HG02763 (cell line): ENCODE data around the gene CEMIP2.

ENCODE experiments used
- ATAC-seq: cut with Tn5 transposase; IDR thresholded peaks from one replicate; pipeline ENCODE4 v1.9.1; 2021; ENCODE audit warnings: mild to moderate bottlenecking, moderate library complexity; ENCODE audit not compliant: unreplicated experiment

CEMIP2 gene

DNA sequence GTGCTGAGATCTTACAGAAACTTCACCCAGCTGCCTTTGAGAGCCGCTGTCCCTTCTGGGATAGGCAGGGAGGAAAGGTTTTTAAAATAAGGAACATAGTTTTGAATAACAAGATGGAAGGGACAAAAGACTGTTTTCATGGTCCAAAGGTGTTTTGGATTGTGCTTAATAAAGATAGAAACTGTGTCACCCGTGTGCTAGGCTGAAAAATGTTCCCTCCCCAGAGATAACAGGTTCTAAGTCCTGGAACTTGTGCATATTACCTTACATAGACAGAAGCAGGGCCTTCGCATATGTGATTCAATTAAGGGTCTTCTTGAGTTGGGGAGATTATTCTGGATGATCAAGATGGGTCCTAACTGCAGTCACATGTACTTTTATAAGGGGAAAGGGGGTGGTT, 1.9 kb upstream of the CEMIP2 start:
- ATAC-seq: no peak

DNA sequence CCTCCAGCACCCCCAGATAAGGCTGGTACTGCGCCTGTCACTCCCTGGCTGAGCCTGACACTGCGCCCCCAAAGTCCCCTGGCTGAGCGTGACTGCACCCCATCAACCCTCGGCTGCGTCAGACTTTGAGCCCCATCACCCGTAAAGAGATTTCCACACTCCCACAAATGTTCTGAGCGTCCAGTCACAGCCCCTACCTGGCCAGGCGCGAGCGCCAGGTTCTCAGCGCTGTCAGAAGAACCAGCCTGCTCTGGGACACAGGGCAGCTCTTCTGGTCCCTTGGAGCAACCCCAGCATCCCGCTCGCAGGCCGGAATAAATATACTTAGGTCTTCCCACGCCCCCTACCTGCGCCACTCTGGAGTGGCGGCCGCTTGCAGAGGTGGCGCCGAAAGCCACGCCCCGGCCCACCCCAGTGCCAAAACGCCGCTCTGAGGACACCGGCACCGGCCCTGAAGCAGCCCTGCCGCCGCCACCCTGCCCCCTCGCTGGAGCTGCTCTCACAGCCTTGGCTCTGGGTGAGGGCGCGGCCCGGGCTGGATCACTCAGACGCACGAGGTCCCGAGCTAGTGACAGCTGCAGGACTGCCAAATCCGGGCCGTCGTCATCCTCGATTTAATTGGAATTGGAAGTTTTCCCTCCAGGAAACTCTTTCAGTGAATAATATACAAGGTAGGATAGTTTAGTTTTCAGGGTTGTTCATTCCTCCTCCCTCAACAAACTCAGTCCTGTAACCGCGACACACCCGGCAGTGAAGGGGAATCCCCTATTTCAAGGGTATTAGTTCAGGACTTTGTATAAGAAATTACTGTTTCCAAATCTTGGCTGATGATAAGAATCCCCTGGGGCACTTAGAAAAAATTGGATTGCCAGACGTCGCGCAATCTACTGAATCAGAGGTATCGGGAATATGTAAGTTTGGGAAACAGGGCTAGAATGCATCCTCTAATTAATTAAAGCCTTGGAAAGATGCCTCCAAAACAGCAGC, 1.2 kb upstream of the CEMIP2 start:
- ATAC-seq: peak; percentile 40

DNA sequence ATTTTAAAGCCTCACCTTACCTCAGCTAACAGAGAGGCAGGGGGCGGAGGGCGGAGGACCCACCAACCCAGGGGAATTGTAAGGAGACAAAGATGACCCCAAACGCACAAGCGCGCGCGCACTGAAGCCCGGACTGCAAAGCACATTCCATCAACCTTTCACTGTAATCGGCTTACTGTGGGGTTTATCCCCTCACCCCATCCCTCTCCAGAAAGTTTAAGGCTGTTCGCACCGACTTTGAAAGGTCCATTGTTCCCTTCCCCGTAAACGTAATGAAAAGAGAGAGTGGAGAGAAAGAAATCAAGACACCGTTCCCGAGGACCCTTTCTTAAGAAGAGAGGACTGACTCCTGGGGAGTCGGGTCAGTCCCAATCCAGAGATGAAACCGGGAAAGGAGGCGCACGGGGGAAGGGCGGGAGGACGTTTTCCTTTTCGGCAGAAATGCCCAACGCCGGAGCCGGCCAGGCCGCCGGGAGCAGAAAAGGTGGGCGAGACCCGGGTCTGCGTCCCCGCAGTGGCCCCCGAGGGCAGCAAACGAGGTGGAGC, 464 bp downstream of the CEMIP2 start:
- no peak for ATAC-seq

DNA sequence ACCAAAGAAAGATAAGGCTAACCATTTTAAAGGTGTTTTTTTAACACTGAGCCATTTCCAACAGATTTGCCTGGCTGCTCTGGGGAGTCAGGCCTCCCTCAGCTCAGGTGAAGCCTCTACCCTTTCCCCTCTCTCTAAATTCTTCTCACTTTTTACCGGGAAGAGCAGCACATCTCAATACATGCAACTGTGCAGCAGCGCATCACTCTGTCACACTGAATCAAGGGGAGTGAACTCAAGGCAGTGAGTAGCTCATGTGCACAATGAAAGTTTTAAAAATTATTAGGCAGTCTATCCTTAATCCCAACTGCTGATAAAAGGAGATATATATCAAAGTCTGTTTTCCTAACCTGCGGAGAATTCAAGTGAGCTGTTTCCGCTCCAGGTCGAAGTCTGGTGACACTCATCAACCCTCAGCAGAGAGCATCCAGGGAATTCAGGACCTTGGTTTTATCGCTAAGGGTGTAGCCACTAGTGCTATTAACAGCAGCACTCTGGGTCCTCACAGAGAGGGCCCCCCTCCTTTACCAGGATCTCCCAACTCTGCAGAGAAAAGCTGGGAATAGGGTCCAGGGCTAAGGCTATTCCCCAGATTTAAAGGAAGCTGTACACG, 1.0 kb downstream of the CEMIP2 start:
- ATAC-seq: no peak

DNA sequence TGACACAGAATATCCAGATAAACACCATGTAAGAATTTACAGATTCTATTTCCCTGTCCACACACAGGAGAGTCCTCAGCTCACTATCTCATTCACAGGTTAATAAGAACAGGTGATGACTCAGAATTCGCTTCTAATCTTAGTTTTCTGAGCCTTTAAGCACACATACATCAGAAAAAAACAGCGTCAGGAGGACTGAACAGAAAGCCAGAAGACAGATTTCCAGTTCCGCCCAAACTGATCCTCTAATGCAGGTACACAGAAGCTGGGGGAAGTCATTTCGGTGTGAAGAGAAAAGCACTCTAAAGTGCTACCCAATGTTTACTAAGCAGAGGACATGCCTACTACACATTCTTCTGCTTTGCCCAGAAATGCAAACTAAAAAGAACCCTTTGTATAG, 1.6 kb downstream of the CEMIP2 start:
- ATAC-seq: no peak

DNA sequence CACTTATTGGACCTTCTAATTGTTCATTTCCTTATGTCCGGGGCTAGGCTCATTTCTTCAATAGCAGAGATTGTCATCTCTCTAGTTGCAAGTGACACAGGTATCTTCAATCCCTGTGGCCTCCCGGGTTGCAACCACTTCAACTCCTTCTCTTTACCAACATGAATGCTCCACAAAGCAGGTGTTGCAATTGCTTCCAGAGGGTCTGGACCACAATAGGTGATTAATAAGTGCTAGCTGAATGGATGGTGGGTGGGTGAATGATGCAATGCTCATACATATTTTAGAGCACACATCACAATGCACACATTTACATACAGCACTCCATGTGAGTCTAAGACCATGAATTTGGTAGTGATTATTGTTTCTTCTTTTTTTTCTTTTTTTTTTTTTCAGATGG, 2.6 kb downstream of the CEMIP2 start:
- no peak for ATAC-seq

DNA sequence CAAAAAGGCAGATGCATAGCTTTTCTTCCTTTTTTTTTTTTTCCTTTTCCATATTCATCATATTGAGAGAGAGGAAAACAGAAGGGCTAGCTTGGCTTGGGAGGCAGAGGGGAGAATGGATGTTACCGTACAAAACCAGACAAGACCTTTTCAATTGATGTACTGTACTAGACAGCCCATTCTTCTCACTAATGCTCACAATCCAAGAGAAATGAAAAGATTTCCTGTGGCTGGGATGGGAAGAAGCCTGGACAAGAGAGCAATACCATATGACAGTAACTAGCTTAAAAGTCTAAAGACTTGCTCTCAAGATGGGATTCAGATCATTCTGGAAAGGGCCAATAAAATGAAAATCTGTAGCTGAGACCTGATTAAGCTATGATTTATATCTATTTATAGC, 3.4 kb downstream of the CEMIP2 start:
- no peak for ATAC-seq

DNA sequence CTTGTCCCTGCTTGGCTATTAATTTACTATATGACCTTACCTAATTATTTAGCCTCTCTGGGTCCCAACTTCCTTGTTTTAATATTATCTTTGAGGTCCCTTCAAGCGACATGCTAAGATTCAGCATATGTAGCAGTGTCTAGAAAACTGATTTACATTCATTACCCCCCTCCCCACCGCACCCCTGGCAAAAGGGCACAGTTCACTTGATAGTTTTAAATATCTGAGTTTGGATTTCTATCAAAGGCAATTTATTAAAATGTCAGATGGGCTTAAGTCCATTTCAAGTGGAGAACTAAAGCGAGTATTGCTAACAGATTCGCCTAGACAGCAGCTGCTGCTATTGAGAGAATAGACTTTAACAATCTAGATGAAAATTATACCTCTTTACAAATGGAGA, 3.9 kb downstream of the CEMIP2 start:
- ATAC-seq: no peak

DNA sequence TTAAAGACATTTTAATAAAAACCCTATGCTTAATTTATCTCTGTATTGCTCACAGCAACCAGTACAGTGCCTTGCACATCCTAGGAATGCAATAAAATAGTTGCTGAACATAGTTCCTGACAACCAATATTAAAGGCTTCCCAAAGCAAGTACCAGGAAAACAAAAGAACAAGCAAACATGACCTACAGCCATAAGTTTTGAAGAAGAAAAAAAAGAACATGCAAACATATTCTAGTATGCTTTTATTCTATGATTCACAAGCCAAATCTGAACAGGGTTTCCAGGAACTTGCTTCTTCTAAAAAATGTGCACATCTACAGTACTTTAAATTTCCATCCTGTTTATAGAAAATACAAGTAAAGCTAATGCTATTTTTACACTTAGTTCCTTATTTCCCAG, 4.5 kb downstream of the CEMIP2 start:
- no peak for ATAC-seq

DNA sequence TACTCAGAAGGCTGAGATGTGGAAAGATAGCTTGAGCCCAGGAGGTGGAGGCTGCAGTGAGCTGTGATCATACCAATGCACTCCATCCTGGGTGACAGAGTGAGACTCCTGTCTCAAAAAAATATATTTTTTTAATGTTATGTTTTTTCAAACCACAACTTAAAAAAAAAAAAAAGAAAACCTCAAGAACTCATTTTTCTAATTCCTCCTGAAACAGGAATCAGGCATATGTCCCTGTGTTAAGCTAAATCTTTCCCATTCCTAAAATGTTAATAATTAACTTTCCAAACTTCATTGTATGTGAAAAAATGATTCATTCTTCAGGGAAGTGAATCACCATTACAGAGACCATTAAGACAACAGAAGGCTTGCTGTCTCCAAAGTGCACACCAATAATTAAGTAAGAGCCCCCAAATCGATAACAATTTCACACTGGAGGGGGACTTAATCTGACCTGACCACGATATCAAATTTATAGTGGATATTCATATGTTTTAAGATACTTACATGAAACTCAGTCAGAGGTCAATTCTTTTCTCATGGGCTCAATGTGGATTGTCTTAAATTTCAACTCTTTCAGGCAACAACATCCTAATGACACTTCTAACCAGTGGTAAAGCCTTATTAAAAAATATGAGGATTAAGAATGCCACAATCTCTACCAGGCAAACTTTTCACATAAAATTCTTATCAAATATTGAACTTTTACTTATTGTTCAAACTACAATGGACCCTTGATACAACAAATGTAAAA, 5.2 kb downstream of the CEMIP2 start:
- no peak for ATAC-seq

DNA sequence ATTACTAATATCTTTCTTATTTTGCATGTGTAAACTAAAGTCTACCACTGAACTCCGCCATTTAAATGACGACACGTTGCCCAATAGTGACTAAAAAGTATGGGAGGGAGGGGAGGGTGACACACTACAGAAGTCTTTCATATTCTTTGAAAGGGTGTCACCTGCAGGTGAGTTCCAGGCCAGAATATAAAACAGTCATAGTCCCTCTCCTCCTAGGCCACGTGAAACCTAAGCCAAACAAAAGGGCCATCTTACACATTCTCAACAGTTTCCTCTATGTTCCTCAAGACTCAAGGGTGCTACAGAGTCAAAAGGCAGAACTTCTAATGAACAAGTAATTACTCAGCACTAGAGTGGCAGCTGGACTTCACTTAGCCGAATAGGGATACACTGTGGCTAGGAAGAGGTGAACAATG, 6.4 kb downstream of the CEMIP2 start:
- ATAC-seq: no peak

DNA sequence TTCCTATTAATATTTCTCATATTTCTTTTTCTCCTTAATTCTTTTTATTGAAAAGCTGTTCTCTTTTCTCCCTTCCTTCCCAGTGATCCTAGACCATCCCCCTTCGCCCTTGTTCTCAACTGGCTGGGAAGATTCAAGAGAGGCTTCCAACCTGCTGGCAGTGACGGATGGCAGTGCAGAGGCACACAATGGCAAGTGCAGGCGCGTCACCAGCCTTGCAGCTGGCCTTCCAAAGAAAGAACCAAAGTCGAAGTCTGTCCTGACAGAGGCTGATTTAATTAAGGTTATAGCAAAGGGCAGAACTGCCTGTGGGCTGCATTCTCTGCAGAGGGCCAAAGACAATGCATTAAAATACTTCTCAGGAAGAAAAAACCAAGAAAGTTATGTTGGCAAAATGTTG, 7.4 kb downstream of the CEMIP2 start:
- no peak for ATAC-seq

DNA sequence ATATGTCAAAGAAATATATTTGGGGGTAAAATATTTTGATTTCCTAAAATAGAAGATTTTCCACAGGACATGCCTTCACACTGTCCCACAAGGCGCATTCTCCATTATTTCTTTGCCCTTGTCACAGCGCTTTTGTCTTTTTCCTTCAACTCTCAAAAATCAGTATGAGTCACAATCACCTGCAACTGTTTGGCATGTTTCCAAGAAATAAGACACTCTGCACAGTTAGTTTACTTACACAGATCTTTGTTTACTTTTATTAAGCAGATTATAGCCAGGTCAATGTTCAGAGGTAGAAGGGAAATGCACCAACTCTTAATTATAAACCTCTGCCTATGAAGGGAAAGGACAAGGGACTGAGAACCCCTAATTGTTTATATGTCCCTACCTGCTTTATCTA, 9.5 kb downstream of the CEMIP2 start:
- no peak for ATAC-seq

DNA sequence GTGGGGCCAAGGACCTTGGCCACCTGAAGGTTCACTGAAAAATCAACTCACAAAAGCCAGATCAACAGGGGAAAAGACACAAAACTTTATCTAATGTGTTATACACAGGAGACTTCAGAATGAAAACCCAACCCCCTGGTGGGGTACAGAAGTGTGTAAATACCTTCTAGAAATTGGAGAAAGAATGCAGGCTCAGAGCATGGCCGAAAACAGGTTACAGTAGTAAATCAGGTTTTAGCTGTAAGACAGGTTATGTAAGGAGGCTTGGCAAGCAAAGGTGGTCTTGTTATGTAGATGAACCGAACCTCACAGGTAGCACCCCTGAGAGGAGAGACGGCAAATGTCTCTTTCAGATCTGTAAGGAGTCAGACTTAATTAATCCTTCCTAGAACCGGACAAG, 10.0 kb downstream of the CEMIP2 start:
- ATAC-seq: no peak

DNA sequence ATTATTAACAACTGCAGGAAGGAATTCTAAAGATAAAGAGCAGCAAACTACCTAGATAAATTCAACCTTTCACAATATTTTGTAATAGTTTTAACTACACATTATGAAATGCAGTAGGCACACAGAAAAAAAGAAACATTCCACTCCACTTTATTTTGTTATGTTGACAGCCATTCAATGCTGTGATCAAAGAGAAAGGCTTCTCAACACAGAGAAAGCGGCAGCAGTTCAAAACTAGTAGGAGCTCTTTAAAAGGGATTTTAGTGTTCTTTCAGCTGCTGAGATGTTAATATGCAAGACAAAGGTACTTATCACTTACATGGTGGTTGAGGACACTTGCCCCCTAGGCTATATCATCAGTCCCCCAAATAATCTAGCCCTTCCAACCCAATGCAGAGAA, 11.6 kb downstream of the CEMIP2 start:
- no peak for ATAC-seq

DNA sequence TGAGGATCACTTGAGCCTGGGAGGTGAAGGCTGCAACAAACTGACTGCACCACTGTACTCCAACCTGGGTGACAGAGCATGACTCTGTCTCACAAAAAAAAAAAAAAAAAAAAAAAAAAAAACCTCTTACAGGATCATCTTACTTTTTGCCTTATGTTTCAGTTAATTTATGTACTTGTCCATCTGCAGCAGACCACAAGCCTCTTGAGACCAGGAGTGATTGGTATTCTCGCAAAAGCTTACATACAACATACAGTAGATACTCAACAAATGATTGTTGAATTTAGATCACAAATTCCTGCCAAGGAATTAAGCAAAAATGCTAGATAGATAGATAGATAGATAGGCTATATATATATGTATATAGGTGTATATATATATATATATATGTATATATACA, 12.4 kb downstream of the CEMIP2 start:
- no peak for ATAC-seq

DNA sequence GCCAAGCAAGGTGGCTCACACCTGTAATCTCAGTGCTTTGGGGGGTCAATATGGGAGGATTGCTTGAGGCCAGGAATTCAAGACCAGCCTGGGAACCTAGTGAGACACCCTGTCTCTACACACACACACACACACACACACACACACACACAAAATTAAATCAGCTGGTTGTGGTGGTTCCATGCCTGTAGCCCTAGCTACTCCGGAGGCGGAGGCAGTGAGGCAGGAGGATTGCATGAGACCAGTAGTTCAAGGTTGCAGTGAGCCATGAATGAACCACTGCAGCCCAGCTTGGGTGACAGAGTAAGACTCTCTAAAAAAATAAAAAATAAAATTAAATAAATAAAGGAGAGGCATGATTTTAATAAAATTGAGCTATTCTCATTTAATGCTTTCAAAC, 13.1 kb downstream of the CEMIP2 start:
- no peak for ATAC-seq

DNA sequence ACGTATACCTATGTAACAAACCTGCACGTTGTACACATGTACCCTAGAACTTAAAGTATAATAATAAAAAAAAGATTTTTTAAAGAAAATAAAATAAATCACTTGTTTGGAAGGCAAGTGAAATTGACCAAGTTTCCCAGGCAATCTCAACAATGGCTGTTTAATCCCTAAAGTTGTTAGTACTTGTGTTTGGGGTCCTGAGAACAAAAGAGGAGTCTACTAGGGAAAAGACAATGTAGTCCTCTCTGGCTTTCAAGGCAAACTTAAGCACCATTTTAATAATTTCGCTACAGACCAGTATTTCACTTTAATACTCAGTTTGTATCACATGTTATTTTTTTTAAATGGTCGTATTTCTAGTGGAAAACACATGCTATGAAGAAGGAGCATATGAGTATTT, 14.2 kb downstream of the CEMIP2 start:
- ATAC-seq: no peak

DNA sequence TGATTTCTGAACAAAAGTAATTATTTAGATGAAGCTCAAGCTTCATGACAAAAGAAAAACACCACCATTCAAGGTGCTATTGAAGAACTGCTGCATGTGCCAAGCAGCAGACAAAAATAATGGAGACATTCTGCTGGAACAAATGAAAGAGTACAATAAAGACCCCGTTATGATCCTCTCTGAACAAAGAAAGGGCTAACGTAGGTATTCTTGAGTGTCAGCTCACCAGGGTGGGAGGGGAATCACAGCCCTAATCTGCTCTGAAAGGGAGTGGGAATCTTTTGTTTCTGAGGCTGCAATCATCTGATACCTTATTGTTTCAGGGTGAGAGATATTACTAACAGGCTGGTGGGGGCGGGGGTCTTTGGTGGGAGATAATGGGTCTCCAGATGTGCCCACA, 15.4 kb downstream of the CEMIP2 start:
- no peak for ATAC-seq

DNA sequence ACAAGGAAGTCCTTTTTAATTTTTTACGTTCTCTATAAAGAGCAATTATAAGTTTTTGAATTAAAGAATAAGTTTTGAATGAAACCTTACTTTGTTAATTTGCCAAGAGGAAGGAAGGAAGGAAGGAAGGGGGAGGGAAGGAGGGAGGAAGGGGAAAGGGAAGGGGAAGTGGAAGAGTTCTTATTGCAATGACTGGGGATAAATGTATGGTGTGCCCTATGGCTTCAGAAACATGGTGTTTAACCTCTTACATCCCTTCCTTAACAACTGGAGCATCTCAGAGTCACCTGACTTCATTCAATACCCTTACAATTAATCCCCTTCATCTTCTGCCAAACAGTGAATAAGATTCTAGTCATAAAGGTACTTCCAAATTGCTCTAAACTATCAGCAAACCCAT, 16.0 kb downstream of the CEMIP2 start:
- ATAC-seq: no peak

DNA sequence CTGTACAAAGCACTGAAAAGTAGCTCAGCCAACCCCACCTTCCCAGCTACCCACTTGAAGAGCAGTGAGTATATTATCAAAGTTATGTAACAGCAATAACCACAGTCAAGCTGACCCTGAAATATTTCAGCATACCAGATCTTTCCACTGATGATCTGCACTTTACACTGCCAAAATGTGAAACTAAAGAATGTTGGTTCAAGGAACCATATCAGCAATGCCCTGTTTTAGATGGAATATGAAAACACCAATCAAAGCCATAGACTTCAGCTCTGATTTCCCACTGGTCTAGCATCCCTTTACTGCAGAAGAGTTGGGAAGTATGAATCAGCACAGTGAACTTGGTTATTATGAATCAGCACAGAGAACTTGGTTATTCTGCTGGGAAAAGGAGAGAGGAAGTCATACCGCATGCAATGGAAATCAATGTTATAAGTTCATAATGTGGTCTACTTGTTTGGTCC, 20.0 kb downstream of the CEMIP2 start:
- no peak for ATAC-seq
